A673 (cell line): ENCODE data around the gene RGL3. TPM values are rescaled to one million over a fixed set of nuclear protein-coding genes. Genes with fewer than 3 reads are reported as not detected.

Experiments used
- BruUV-seq: library from RNA; stranded (reverse); fragments of 400-500 nt; replicated peaks from 2 replicates; lab custom pipeline; 2021; lab: Mats Ljungman, UMichigan
- CTCF ChIA-PET: fragments of 300-600 bp; sonication (Branson Sonifier 250); formaldehyde crosslinking; loops from one replicate; lab custom pipeline; 2022; ENCODE audit warnings: antibody characterized with exemption; lab: Charles Lee
- POLR2A ChIA-PET: fragments of 300-600 bp; sonication (Branson Sonifier 250); formaldehyde crosslinking; loops from one replicate; lab custom pipeline; 2022; ENCODE audit warnings: antibody characterized with exemption; ENCODE audit not compliant: low non-redundant PET; lab: Charles Lee
- DNase-seq: peaks from one replicate; pipeline ENCODE4 v3.0.0-alpha.2; 2015; ENCODE audit warnings: low spot score
- H3K27ac ChIP-seq: fragments of 200-600 bp; sonication (generic); 2 replicates; pipeline ENCODE4 v1.5.1; 2016; ENCODE audit warnings: mixed run types, low read depth, mild to moderate bottlenecking, mixed read lengths, antibody characterized with exemption, low read length; ENCODE audit not compliant: poor library complexity, severe bottlenecking
- H3K27me3 ChIP-seq: fragments of 200-600 bp; sonication (generic); replicated peaks from 2 replicates; pipeline ENCODE4 v1.6.1; 2017; ENCODE audit warnings: mixed run types, low read depth, mild to moderate bottlenecking, mixed read lengths, antibody characterized with exemption, low read length; ENCODE audit not compliant: insufficient read depth, poor library complexity
- H3K36me3 ChIP-seq: fragments of 200-600 bp; sonication (generic); 2 replicates; pipeline ENCODE4 v1.6.1; 2016; ENCODE audit warnings: mixed run types, mild to moderate bottlenecking, mixed read lengths, antibody characterized with exemption, low read length; ENCODE audit not compliant: insufficient read depth, poor library complexity, severe bottlenecking
- H3K4me1 ChIP-seq: fragments of 200-600 bp; sonication (generic); 2 replicates; pipeline ENCODE4 v1.6.1; 2017; ENCODE audit warnings: mixed run types, mild to moderate bottlenecking, mixed read lengths, antibody characterized with exemption, low read length; ENCODE audit not compliant: insufficient read depth, poor library complexity, severe bottlenecking
- H3K4me3 ChIP-seq: fragments of 200-600 bp; sonication (generic); 2 replicates; pipeline ENCODE4 v1.5.1; 2016; ENCODE audit warnings: low read depth, mixed run types, mild to moderate bottlenecking, mixed read lengths, low read length; ENCODE audit not compliant: poor library complexity, severe bottlenecking
- H3K9me3 ChIP-seq: fragments of 200-600 bp; sonication (generic); 2 replicates; pipeline ENCODE4 v1.6.1; 2016; ENCODE audit warnings: mixed run types, low read depth, mild to moderate bottlenecking, mixed read lengths, antibody characterized with exemption, low read length; ENCODE audit not compliant: poor library complexity, severe bottlenecking
- EZH2 ChIP-seq: fragments of 200-600 bp; sonication (generic); IDR thresholded peaks from 2 replicates; pipeline ENCODE4 v1.6.1; 2017; ENCODE audit warnings: borderline replicate concordance, low read depth, mild to moderate bottlenecking, mixed read lengths, antibody characterized with exemption, low read length; ENCODE audit not compliant: poor library complexity, severe bottlenecking
- intact Hi-C: fragments of 100-400 bp; cut with micrococcal nuclease; formaldehyde crosslinking; loops from one replicate; pipeline ENCODE4 v1.10.0; 2022; ENCODE audit not compliant: unreplicated experiment
- total RNA-seq: library from RNA; stranded (reverse); gene quantifications from 2 replicates; pipeline ENCODE4 v1.2.3, GENCODE V29; 2021
- TF ChIP-seq, protein P1 (sequence below): fragments of 300-800, 200-600 bp; sonication (generic); conservative IDR thresholded peaks from 2 replicates; pipeline ENCODE4 v1.5.1; 2017; ENCODE audit warnings: low read depth, mild to moderate bottlenecking, antibody characterized with exemption, low read length, moderate library complexity, mixed read lengths

RGL3 gene
- total RNA-seq, 1 experiment from 2014 or later = not detected

DNA sequence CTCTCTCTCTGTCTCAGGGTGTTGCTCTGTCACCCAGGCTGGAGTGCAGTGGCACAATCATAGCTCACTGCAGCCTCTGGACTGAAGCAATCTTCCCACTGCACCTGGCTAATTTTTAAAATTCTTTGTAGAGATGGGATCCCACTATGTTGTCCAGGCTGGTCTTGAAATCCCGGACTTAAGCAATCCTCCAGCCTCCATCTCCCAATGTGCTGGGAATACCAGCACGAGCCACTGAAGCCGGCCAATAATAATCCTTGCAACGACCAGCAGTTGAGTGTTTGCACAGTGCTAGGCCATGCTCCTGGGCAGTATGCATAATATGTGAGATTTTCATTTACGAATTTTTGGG is 34.4 kb downstream of the RGL3 start:
- Histone ChIP-seq H3K4me1 (peaks cover 20% of the 10 kb centered on the region), H3K36me3 (no peaks in the 10 kb centered on the region), H3K4me3 (no peak overlapping the region), H3K9me3 (no peaks in the 10 kb centered on the region), H3K27ac (no peak overlapping the region), H3K27me3 (no peaks in the 10 kb centered on the region)
- ChIA-PET POLR2A (no interaction called here), CTCF (interaction anchor here (0.7 kb wide), 2 partner anchors 91 to 247 kb away, joined by 9 read pairs; no protein-coding TSS in a partner anchor)
- peak; percentile 45 for DNase-seq
- TF ChIP-seq, protein P1, sequence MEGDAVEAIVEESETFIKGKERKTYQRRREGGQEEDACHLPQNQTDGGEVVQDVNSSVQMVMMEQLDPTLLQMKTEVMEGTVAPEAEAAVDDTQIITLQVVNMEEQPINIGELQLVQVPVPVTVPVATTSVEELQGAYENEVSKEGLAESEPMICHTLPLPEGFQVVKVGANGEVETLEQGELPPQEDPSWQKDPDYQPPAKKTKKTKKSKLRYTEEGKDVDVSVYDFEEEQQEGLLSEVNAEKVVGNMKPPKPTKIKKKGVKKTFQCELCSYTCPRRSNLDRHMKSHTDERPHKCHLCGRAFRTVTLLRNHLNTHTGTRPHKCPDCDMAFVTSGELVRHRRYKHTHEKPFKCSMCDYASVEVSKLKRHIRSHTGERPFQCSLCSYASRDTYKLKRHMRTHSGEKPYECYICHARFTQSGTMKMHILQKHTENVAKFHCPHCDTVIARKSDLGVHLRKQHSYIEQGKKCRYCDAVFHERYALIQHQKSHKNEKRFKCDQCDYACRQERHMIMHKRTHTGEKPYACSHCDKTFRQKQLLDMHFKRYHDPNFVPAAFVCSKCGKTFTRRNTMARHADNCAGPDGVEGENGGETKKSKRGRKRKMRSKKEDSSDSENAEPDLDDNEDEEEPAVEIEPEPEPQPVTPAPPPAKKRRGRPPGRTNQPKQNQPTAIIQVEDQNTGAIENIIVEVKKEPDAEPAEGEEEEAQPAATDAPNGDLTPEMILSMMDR = no peak
- no peak for TF ChIP-seq EZH2
- no TSS peak for BruUV-seq
- intact Hi-C loops = loop anchor here (5.0 kb wide), 2 partner anchors 53 to 92 kb away; partner anchors contain the start of genes ODAD3 and PRKCSH

- TF ChIP-seq EZH2 = no peak
- TF ChIP-seq, protein P1 = no peak
- intact Hi-C loops = loop anchor here (5.0 kb wide), 2 partner anchors 54 to 91 kb away; partner anchors contain the start of genes ODAD3 and PRKCSH
- Histone ChIP-seq H3K4me3 (peak overlapping the region; percentile 54), H3K27me3 (no peaks in the 10 kb centered on the region), H3K4me1 (peaks cover 20% of the 10 kb centered on the region), H3K27ac (peak overlapping the region; percentile 37), H3K9me3 (no peaks in the 10 kb centered on the region), H3K36me3 (no peaks in the 10 kb centered on the region)
- ChIA-PET POLR2A (no interaction called here), CTCF (interaction anchor here (1.1 to 1.6 kb wide), 2 partner anchors 57 to 98 kb away, joined by 3 to 5 read pairs; no protein-coding TSS in a partner anchor)
- DNase-seq = no peak
- BruUV-seq = no TSS peak
Measured at GRCh38 chr19:11383706-11384048, 35.4 kb downstream of the RGL3 start.

- POLR2A ChIA-PET = no interaction called here
- CTCF ChIA-PET = interaction anchor here (0.6 to 1.6 kb wide), 7 partner anchors 20 to 99 kb away, joined by 3 to 8 read pairs (median 5); no protein-coding TSS in a partner anchor
- DNase-seq = peak; percentile 61
- peak overlapping the region; percentile 54 for H3K4me3 ChIP-seq
- no peak overlapping the region for H3K27ac ChIP-seq
- H3K27me3 ChIP-seq = no peaks in the 10 kb centered on the region
- no peaks in the 10 kb centered on the region for H3K36me3 ChIP-seq
- TF ChIP-seq, protein P1 = peak; percentile 79
- TF ChIP-seq EZH2 = no peak
- H3K9me3 ChIP-seq = no peaks in the 10 kb centered on the region
- peaks cover 20% of the 10 kb centered on the region for H3K4me1 ChIP-seq
- intact Hi-C loops = loop anchor here (5.0 kb wide), 2 partner anchors 54 to 91 kb away; partner anchors contain the start of genes ODAD3 and PRKCSH
- BruUV-seq = no TSS peak
Measured at GRCh38 chr19:11382898-11383705, 36.0 kb downstream of the RGL3 start.
